SK-N-SH (cell line): ENCODE measurements around the gene HOXC6. TPM values are rescaled to one million over a fixed set of nuclear protein-coding genes. Genes with fewer than 3 reads are reported as not detected.

Experiments used
- CTCF ChIA-PET: fragments of 300-600, 350-600 bp; formaldehyde crosslinking; extraction: SDS; loops from one replicate; lab custom pipeline; 2021; lab: Yijun Ruan, JAX
- POLR2A ChIA-PET: fragments of 350-600 bp; sonication (Branson Sonifier 250); formaldehyde crosslinking; extraction: SDS; loops from one replicate; lab custom pipeline; 2020; ENCODE audit warnings: antibody characterized with exemption, inconsistent platforms; lab: Yijun Ruan, JAX
- DNase-seq: peaks from one replicate; pipeline ENCODE4 v3.0.0; 2012
- H2AFZ ChIP-seq: fragments of 200-600 bp; sonication (generic); 2 replicates; pipeline ENCODE4 v1.8.1; 2016; ENCODE audit warnings: antibody characterized with exemption, mild to moderate bottlenecking, low read depth
- H3F3A ChIP-seq: fragments of 200-600 bp; sonication (generic); replicated peaks from 2 replicates; pipeline ENCODE3; 2016; ENCODE audit warnings: antibody characterized with exemption, mild to moderate bottlenecking; ENCODE audit not compliant: insufficient read depth
- H3K27ac ChIP-seq, 2 experiments: fragments of 200-500 bp in 1 of 2; fragments of 200-600 bp in 1 of 2; sonication (Bioruptor generic) in 1 of 2; sonication (generic), shearing (Covaris generic) in 1 of 2; 2 replicates each; pipeline versions ENCODE4 v1.5.1 to v1.6.1; 2014 to 2016; ENCODE audit warnings: low read depth in 2 of 2, inconsistent platforms in 1 of 2, low read length in 1 of 2, mild to moderate bottlenecking in 1 of 2, mixed read lengths in 1 of 2
- H3K27me3 ChIP-seq: fragments of 200-600 bp; sonication (generic), shearing (Covaris generic); 2 replicates; pipeline ENCODE4 v1.6.1; 2016; ENCODE audit warnings: mixed run types; ENCODE audit not compliant: insufficient read depth
- H3K36me3 ChIP-seq, 2 experiments: fragments of 200-500 bp in 1 of 2; fragments of 200-600 bp in 1 of 2; sonication (Bioruptor generic) in 1 of 2; sonication (generic) in 1 of 2; replicated peaks in 1 of 2; 2 replicates each; pipeline versions ENCODE3 to v1.5.1; 2014 to 2016; ENCODE audit warnings: low read length in 1 of 2, mild to moderate bottlenecking in 1 of 2; ENCODE audit not compliant: insufficient read depth in 2 of 2, control insufficient read depth in 1 of 2
- H3K4me1 ChIP-seq, 2 experiments: fragments of 200-500 bp in 1 of 2; fragments of 200-600 bp in 1 of 2; sonication (Bioruptor generic) in 1 of 2; sonication (generic), shearing (Covaris generic) in 1 of 2; 2 replicates each; pipeline versions ENCODE4 v1.5.1 to v1.6.1; 2014 to 2016; ENCODE audit warnings: low read depth in 1 of 2, low read length in 1 of 2, mixed run types in 1 of 2; ENCODE audit not compliant: insufficient read depth in 2 of 2, control insufficient read depth in 1 of 2
- H3K4me2 ChIP-seq: fragments of 200-600 bp; sonication (generic), shearing (Covaris generic); 2 replicates; pipeline ENCODE4 v1.6.1; 2017; ENCODE audit warnings: mixed run types
- H3K4me3 ChIP-seq, 2 experiments: fragments of 200-500 bp in 1 of 2; fragments of 200-600 bp in 1 of 2; sonication (Bioruptor generic) in 1 of 2; sonication (generic), shearing (Covaris generic) in 1 of 2; 2 replicates each; pipeline versions ENCODE4 v1.5.1 to v1.8.1; 2014 to 2016; ENCODE audit warnings: low read depth in 2 of 2, inconsistent platforms in 1 of 2, low read length in 1 of 2, mild to moderate bottlenecking in 1 of 2, mixed read lengths in 1 of 2, moderate library complexity in 1 of 2
- H3K79me2 ChIP-seq: fragments of 200-600 bp; sonication (generic); 2 replicates; pipeline ENCODE4 v1.8.1; 2017; ENCODE audit warnings: mild to moderate bottlenecking; ENCODE audit not compliant: insufficient read depth
- H3K9ac ChIP-seq: fragments of 200-600 bp; sonication (generic); 2 replicates; pipeline ENCODE4 v1.6.1; 2017; ENCODE audit warnings: mixed run types
- H3K9me2 ChIP-seq: fragments of 200-600 bp; sonication (generic); 2 replicates; pipeline ENCODE4 v1.6.1; 2017; ENCODE audit warnings: mixed run types
- H3K9me3 ChIP-seq: fragments of 200-600 bp; sonication (generic); 2 replicates; pipeline ENCODE4 v1.6.1; 2017; ENCODE audit warnings: mixed run types, mild to moderate bottlenecking, moderate library complexity
- H4K20me1 ChIP-seq: fragments of 200-600 bp; sonication (generic); 2 replicates; pipeline ENCODE4 v1.6.1; 2017; ENCODE audit warnings: mild to moderate bottlenecking, mixed run types; ENCODE audit not compliant: insufficient read depth
- CHD2 ChIP-seq: fragments of 150-350 bp; IDR thresholded peaks from 2 replicates; pipeline ENCODE4 v1.6.1; 2018; ENCODE audit warnings: low read length; ENCODE audit not compliant: partially characterized antibody
- ELF1 ChIP-seq: IDR thresholded peaks from 2 replicates; pipeline ENCODE4 v1.4.0; 2012
- FOSL2 ChIP-seq: IDR thresholded peaks from 2 replicates; pipeline ENCODE4 v1.4.0; 2012; ENCODE audit warnings: low read depth, mild to moderate bottlenecking, moderate library complexity, borderline replicate concordance
- GATA2 ChIP-seq: sonication (generic); formaldehyde crosslinking; IDR thresholded peaks from 2 replicates; pipeline ENCODE4 v1.5.0; 2020; ENCODE audit warnings: mild to moderate bottlenecking, missing genetic modification reagents
- IRF3 ChIP-seq: fragments of 150-350 bp; IDR thresholded peaks from 2 replicates; pipeline ENCODE4 v1.6.1; 2016; ENCODE audit warnings: mild to moderate bottlenecking, low read depth, low read length
- NFIC ChIP-seq: IDR thresholded peaks from 2 replicates; pipeline ENCODE4 v1.4.0; 2012; ENCODE audit warnings: borderline replicate concordance
- POLR2AphosphoS5 ChIP-seq: IDR thresholded peaks from 2 replicates; pipeline ENCODE4 v1.6.1; 2012; ENCODE audit warnings: low read depth, low read length
- TCF12 ChIP-seq: IDR thresholded peaks from 2 replicates; pipeline ENCODE4 v1.4.0; 2012
- TEAD4 ChIP-seq: IDR thresholded peaks from 2 replicates; pipeline ENCODE4 v1.4.0; 2012; ENCODE audit warnings: mild to moderate bottlenecking, borderline replicate concordance; ENCODE audit not compliant: insufficient read depth
- USF1 ChIP-seq: IDR thresholded peaks from 2 replicates; pipeline ENCODE4 v1.4.0; 2012; ENCODE audit warnings: low read depth, borderline replicate concordance
- ZBTB33 ChIP-seq: IDR thresholded peaks from 2 replicates; pipeline ENCODE4 v1.4.0; 2012; ENCODE audit warnings: low read depth, borderline replicate concordance
- WGBS: methylation state at CpG from one replicate; pipeline ENCODE4 v1.1.6; 2017; ENCODE audit warnings: low lambda C conversion rate; 5-methylcytosine and 5-hydroxymethylcytosine counted together
- polyA plus RNA-seq, 3 experiments: library from polyadenylated mRNA; depleted of rRNA; stranded (reverse); fragments of >200 nt; gene quantifications; 2 replicates each; pipeline ENCODE4 v1.2.3, GENCODE V29; 2012
- TF ChIP-seq, protein P1 (sequence below): fragments of 200-600 bp; sonication (generic); IDR thresholded peaks from 2 replicates; pipeline ENCODE4 v1.6.1; 2017; ENCODE audit warnings: antibody characterized with exemption, mild to moderate bottlenecking, moderate library complexity

HOXC6 gene
- polyA plus RNA-seq, 1 of the 3 experiments (the other 2 are of a cell fraction) = 9.1 TPM

DNA sequence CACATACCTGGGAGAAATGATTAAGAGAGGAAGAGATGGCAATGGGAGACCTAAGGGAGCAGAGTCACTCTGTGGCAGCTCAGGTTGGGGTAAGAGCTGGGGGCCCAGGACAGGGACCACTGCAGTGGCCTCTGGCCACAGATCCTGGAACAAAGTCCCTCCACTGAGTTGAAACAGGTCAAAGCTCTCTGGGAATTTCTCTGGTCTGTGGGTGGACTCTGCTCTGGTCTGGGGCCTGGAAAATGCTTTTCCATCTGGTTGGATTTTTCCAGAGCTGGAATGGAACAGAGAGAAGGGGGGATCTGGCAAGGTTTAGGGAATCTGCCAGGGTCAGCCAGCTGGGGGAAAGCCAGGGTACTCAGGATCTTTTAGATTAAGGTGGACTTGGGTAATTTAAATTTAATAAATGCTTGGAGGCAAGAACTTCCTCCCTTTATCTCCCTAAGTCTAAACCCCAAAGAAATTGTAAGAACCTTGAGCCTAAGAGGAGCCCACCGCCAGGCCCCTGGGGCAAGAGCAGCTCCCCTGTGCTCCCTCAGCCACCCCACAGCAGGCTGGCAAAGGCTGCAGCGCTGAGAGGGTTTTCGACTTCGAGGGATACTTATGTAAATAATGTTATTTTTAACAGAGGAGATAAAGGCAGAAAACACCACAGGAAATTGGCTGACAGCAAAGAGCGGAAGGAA is 39.6 kb upstream of the HOXC6 start:
- CTCF ChIA-PET = interaction anchor here (0.8 to 12.8 kb wide), 21 partner anchors 11 to 608 kb away, joined by 3 to 194 read pairs (median 6); partner anchors contain the start of genes HOTAIR, HOXC11, HOXC5 and HOXC9

More for the DNA sequence above, 39.6 kb upstream of the HOXC6 start:
- H3K79me2 ChIP-seq = no peaks in the 10 kb centered on the region
- peak overlapping the region; percentile 67; the same call in 1 of the 2 replicates for H3K4me2 ChIP-seq
- no peak overlapping the region; a peak in 1 of 4 replicates for H3K4me3 ChIP-seq
- no peaks in the 10 kb centered on the region for H4K20me1 ChIP-seq
- no peak overlapping the region for H3K27ac ChIP-seq
- WGBS = 16% methylated on average over 5 of the region's 5 CpGs
- no peaks in the 10 kb centered on the region for H3K9me2 ChIP-seq
- DNase-seq = no peak
- H2AFZ ChIP-seq = no peak overlapping the region
- no peak for TF ChIP-seq TCF12
- TF ChIP-seq GATA2 (CRISPR knock-in tag) = no peak
- TF ChIP-seq NFIC = no peak
- no peak for TF ChIP-seq TEAD4
- no peak for TF ChIP-seq POLR2AphosphoS5
- no peak for TF ChIP-seq ELF1
- no peak for TF ChIP-seq IRF3
- TF ChIP-seq, protein P1, sequence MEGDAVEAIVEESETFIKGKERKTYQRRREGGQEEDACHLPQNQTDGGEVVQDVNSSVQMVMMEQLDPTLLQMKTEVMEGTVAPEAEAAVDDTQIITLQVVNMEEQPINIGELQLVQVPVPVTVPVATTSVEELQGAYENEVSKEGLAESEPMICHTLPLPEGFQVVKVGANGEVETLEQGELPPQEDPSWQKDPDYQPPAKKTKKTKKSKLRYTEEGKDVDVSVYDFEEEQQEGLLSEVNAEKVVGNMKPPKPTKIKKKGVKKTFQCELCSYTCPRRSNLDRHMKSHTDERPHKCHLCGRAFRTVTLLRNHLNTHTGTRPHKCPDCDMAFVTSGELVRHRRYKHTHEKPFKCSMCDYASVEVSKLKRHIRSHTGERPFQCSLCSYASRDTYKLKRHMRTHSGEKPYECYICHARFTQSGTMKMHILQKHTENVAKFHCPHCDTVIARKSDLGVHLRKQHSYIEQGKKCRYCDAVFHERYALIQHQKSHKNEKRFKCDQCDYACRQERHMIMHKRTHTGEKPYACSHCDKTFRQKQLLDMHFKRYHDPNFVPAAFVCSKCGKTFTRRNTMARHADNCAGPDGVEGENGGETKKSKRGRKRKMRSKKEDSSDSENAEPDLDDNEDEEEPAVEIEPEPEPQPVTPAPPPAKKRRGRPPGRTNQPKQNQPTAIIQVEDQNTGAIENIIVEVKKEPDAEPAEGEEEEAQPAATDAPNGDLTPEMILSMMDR = no peak
- TF ChIP-seq CHD2 = no peak
- TF ChIP-seq ZBTB33 = no peak
- TF ChIP-seq FOSL2 = no peak
- no peak for TF ChIP-seq USF1
- TF ChIP-seq, all 33 proteins: peak for 0
- Histone ChIP-seq H3K4me1 (peaks cover 0 to 12% of the 10 kb centered on the region in 2 experiments; a peak in 1 of 4 replicates), H3K36me3 (no peaks in the 10 kb centered on the region), H3K27me3 (peaks cover 95% of the 10 kb centered on the region), H3K9me3 (no peaks in the 10 kb centered on the region), H3K9ac (no peak overlapping the region), H3F3A (peaks cover 5% of the 10 kb centered on the region)
- POLR2A ChIA-PET = interaction anchor here (0.6 to 2.1 kb wide), 2 partner anchors 12 to 196 kb away, joined by 3 to 5 read pairs; partner anchors contain the start of gene HOXC9
